Endothelial cell (in vitro differentiated cells): ENCODE results near the gene JMJD6. TPM values are rescaled to one million over a fixed set of nuclear protein-coding genes. Genes with fewer than 3 reads are reported as not detected.
A peak's percentile ranks its signal among the peaks of the same experiment; 100 is the strongest.

Source experiments
- DNase-seq: peaks from one replicate; pipeline ENCODE4 v3.0.0; 2021; ENCODE audit warnings: low spot score
- H3K27ac Mint-ChIP-seq: one replicate; pipeline ENCODE4 v1.8.0; 2021; ENCODE audit warnings: mixed read lengths, inconsistent platforms; ENCODE audit not compliant: unreplicated experiment
- H3K27me3 Mint-ChIP-seq: one replicate; pipeline ENCODE4 v1.8.0; 2021; ENCODE audit warnings: mild to moderate bottlenecking, moderate library complexity, mixed read lengths, inconsistent platforms; ENCODE audit not compliant: unreplicated experiment
- H3K36me3 Mint-ChIP-seq: one replicate; pipeline ENCODE4 v1.8.0; 2021; ENCODE audit warnings: mild to moderate bottlenecking, low read depth, mixed read lengths, inconsistent platforms; ENCODE audit not compliant: unreplicated experiment
- H3K4me1 Mint-ChIP-seq: one replicate; pipeline ENCODE4 v1.8.0; 2021; ENCODE audit warnings: mild to moderate bottlenecking, mixed read lengths, inconsistent platforms; ENCODE audit not compliant: unreplicated experiment
- H3K4me3 Mint-ChIP-seq: one replicate; pipeline ENCODE4 v1.8.0; 2021; ENCODE audit warnings: mild to moderate bottlenecking, mixed read lengths, inconsistent platforms; ENCODE audit not compliant: unreplicated experiment
- H3K9me3 Mint-ChIP-seq: one replicate; pipeline ENCODE4 v1.8.0; 2021; ENCODE audit warnings: mixed read lengths, inconsistent platforms; ENCODE audit not compliant: unreplicated experiment
- long read RNA-seq: library from polyadenylated mRNA; unstranded; transcript quantifications from one replicate; pipeline ENCODE4 v2.0.0, GENCODE V29; 2020; ENCODE audit not compliant: unreplicated experiment
- total RNA-seq: library from RNA; stranded (reverse); fragmentation: NEBNext Ultra II Directional; extraction: Animal tissue kit (Norgen Biotek cat#: 25700); gene quantifications from one replicate; pipeline ENCODE4 v1.2.1, GENCODE V29; 2021; ENCODE audit not compliant: unreplicated experiment
- TF ChIP-seq, protein P1 (sequence below): fragments of 200-600 bp; sonication (generic); IDR thresholded peaks from one replicate; pipeline ENCODE4 v1.5.0; 2021; ENCODE audit warnings: antibody characterized with exemption; ENCODE audit not compliant: unreplicated experiment

Gene JMJD6
- total RNA-seq: 25.6 TPM
- long read RNA-seq, transcript JMJD6-202 (6 exons, 1,603 nt): major isoform, 11 of 12 reads
- long read RNA-seq, partial matches to known transcripts: 0 of 12 reads
- long read RNA-seq, other reads (novel, unspliced or antisense): 0 of 12 reads

DNA sequence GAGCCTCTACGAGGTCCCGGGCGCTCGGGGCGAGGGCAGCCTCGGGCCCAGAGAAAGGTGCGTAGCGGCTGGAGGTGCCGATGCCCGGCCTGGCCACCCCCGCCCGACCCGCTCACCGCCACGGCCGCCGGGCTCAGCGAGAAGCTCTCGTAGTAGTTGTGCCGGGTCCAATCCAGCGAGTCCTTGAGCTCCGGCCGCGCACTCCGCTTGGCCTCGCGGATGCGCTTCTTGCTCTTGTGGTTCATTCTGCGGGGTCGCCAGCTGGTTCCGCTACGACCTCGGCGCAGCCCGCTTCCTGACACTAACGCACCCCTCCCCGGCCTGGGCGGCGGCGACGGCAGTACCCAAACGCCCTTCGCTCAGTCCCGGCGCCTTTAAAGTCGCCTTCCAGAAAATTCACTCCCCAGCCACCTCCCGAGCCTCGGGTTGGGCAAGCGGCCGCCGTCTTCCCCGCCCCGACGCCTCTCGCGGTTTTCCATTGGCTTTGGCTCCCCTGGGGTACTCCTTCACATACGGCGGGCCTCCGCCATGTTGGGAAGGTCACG, at the start of gene JMJD6:
Gene JMJD6 (minus strand): TSS at position 376 of the 545 bp plus-strand sequence. CDS start 131 bp downstream, at position 245.
- H3K36me3 Mint-ChIP-seq: peaks cover 14% of the 10 kb centered on the region
- peak within 1 kb of the TSS; percentile 97 for H3K27ac Mint-ChIP-seq
- H3K27me3 Mint-ChIP-seq: peaks cover 10% of the 10 kb centered on the region
- TF ChIP-seq, protein P1, sequence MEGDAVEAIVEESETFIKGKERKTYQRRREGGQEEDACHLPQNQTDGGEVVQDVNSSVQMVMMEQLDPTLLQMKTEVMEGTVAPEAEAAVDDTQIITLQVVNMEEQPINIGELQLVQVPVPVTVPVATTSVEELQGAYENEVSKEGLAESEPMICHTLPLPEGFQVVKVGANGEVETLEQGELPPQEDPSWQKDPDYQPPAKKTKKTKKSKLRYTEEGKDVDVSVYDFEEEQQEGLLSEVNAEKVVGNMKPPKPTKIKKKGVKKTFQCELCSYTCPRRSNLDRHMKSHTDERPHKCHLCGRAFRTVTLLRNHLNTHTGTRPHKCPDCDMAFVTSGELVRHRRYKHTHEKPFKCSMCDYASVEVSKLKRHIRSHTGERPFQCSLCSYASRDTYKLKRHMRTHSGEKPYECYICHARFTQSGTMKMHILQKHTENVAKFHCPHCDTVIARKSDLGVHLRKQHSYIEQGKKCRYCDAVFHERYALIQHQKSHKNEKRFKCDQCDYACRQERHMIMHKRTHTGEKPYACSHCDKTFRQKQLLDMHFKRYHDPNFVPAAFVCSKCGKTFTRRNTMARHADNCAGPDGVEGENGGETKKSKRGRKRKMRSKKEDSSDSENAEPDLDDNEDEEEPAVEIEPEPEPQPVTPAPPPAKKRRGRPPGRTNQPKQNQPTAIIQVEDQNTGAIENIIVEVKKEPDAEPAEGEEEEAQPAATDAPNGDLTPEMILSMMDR: no peak
- no peaks in the 10 kb centered on the region for H3K9me3 Mint-ChIP-seq
- peak within 1 kb of the TSS; percentile 95 for H3K4me3 Mint-ChIP-seq
- H3K4me1 Mint-ChIP-seq: peaks cover 15% of the 10 kb centered on the region
- DNase-seq: peak; percentile 88

DNA sequence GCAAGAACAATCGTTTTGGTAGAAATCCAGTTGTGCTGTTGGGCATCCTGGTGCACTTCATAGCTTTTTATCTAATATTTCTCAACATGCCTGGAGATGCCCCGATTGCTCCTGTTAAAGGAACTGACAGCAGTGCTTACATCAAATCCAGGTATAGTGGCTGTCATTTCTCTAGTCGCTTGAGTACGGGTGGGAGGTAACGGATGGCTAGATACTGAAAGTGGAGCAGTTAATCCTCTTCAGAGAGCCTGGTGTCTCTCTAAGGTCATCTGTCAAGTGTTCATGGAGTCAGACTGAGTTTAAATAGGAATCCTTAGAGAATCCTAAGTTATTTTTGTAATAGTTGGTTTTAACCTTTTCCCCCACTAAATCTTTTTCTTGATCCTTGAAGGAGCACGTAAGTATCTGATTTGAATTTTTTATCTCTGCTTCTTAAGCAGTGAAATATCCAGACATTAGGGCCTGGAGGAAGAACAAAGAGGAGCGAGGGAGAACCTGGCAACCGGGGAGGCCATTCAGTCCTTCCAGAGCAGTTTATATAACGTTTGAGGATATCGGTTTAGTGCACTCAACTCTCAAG, 48.7 kb upstream of the JMJD6 start:
- Mint-ChIP-seq H3K36me3 (peaks cover 21% of the 10 kb centered on the region), H3K9me3 (no peaks in the 10 kb centered on the region), H3K4me3 (no peak overlapping the region), H3K4me1 (peaks cover 4% of the 10 kb centered on the region), H3K27ac (no peak overlapping the region), H3K27me3 (no peaks in the 10 kb centered on the region)
- TF ChIP-seq, protein P1: no peak
- no peak for DNase-seq

DNA sequence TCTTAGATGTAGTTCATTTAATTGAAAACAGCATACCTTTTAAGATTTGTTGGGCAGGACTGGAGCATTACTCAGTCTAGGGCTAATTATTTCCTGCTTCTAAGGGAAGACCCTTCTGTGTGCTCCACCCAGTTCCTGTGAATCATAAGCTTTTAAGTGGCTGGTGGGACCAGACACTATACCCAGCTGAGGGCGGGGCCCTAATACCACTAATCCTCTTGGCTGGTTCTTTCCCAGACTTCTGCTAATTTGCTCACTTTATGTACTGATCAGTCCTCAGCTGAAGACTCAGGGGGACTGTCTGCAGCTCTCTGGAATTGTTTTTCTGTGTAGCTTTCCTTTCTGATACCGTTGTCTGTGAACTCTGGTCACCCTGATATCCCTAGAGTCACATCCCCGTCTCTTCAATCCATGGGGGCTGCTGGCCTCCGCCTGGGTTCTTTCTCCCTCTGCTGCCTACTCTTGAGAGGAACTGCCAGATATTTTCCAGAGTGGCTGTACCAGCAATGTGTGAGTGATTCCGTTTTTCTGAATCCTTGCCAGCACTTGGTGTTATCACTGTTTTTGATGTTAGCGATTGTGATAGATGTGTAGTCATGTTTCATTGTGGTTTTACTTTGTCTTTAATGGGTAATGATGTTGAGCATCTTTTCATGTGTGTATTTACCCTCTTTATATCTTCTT, 46.6 kb upstream of the JMJD6 start:
- Mint-ChIP-seq H3K27ac (no peak overlapping the region), H3K36me3 (peaks cover 26% of the 10 kb centered on the region), H3K27me3 (no peaks in the 10 kb centered on the region), H3K9me3 (no peaks in the 10 kb centered on the region), H3K4me1 (peaks cover 4% of the 10 kb centered on the region), H3K4me3 (peak overlapping the region; percentile 18)
- TF ChIP-seq, protein P1: no peak
- DNase-seq: no peak

DNA sequence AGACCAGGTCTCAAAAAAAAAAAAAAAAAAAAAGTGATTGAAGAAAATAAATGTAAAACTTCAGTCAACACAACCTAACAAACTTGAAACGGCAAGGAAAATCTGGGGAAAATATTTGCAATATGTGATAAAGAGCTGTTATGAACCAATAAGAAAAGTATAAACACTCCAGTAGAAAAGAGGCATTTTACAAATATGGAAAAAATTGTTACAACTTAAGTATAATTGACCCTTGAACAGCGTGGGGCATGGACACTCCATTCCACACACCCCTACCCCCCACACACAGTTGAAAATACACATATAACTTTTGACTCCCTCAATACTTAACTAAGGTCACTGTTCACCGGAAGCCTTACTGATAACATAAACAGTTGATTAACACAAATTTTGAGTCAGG, 32.2 kb upstream of the JMJD6 start:
- H3K4me1 Mint-ChIP-seq: no peaks in the 10 kb centered on the region
- H3K9me3 Mint-ChIP-seq: no peaks in the 10 kb centered on the region
- no peak for DNase-seq
- no peak overlapping the region for H3K4me3 Mint-ChIP-seq
- H3K36me3 Mint-ChIP-seq: peaks cover 18% of the 10 kb centered on the region
- H3K27me3 Mint-ChIP-seq: no peaks in the 10 kb centered on the region
- no peak overlapping the region for H3K27ac Mint-ChIP-seq
- TF ChIP-seq, protein P1: no peak

DNA sequence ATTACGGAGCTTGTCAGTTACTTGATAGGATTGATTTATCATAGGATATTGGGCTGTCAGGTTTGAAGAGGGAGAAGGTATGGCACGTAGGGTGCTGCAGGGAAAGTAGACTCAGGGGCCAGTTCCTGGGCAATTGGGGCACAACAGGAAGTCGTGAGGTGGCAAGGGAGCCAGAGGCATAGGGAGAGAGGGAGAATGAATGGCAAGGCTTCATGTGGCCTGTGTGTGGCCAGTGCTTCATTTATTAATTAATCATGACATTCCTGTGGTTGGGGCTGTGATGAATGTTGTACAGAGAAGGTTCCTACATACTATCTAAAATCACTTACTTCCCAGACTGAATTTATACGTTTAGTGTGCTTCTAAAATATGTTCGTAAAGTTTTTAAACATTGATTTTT, 30.9 kb upstream of the JMJD6 start:
- TF ChIP-seq, protein P1: no peak
- H3K36me3 Mint-ChIP-seq: peaks cover 18% of the 10 kb centered on the region
- no peak overlapping the region for H3K27ac Mint-ChIP-seq
- H3K27me3 Mint-ChIP-seq: no peaks in the 10 kb centered on the region
- no peak for DNase-seq
- peak overlapping the region; percentile 4 for H3K4me3 Mint-ChIP-seq
- H3K4me1 Mint-ChIP-seq: no peaks in the 10 kb centered on the region
- no peaks in the 10 kb centered on the region for H3K9me3 Mint-ChIP-seq
